ENCODE results near the gene ZNF524.

The ZNF524 gene

DNA sequence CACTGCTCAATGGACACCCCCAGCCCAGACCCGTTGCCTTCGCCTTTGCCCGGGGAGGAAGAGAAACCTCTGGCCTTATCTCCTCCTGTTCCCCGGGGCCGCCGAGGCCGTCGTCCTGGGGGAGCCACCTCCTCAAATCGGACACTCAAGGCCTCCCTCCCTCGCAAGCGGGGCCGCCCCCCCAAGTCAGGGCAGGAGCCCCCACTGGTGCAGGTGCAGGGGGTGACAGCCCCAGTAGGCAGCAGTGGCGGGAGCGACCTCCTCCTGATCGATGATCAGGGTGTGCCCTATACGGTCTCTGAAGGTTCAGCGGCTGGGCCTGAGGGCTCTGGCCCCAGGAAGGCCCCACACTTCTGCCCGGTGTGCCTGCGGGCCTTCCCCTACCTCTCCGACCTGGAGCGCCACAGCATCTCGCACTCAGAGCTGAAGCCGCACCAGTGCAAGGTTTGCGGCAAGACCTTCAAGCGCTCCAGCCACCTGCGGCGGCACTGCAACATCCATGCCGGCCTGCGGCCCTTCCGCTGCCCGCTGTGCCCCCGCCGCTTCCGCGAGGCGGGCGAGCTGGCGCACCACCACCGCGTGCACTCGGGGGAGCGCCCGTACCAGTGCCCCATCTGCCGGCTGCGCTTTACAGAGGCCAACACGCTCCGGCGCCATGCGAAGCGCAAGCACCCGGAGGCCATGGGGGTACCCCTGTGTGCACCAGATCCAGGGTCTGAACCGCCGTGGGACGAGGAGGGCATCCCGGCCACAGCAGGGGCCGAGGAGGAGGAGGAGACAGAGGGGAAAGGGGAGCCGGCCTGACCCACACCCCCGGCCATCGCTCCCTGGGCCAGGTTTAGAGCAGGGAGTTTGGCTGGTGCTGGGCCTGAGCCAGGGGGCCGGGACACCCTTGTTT lies 2.3 kb downstream of the ZNF524 start:
- no peak for DNase-seq (ENCODE audit: low spot score)

- DNase-seq (ENCODE audit: low spot score), result no peak
Measured at GRCh38 chr19:55603115-55603514, 3.0 kb downstream of the ZNF524 start.

DNA sequence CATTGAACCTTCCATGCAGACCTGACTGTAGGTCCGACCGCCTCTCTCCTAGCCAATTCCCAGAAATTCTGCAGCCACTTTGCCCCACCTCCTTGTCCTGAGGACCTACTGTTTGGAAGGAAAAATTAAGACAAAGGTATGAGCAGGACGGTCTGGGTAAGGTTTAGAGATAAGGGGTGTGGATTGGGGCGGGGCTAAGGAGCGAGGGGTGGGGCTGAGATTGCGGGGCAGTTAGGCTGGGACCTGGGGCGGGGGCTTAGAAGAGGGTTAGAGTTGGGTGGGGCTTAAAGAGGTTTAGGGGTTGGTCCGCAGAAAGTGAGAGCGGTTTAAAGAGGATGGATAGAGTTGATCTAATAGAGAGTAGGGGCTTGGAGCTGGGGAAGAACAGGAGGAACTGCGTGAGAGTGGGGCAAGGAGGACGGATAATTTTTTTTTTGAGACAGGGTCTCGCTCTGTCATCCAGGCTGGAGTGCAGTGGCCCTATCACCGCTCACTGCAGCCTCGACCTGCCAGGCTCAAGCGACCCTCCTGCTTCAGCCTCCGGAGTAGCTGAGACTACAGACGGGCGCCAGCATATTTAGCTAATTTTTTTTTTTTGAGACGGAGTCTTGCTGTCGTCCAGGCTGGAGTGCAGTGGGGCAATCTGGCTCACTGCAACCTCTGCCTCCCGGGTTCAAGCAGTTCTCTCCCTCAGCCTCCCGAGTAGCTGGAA lies 3.6 kb downstream of the ZNF524 start:
- DNase-seq (ENCODE audit: low spot score), result no peak

DNA sequence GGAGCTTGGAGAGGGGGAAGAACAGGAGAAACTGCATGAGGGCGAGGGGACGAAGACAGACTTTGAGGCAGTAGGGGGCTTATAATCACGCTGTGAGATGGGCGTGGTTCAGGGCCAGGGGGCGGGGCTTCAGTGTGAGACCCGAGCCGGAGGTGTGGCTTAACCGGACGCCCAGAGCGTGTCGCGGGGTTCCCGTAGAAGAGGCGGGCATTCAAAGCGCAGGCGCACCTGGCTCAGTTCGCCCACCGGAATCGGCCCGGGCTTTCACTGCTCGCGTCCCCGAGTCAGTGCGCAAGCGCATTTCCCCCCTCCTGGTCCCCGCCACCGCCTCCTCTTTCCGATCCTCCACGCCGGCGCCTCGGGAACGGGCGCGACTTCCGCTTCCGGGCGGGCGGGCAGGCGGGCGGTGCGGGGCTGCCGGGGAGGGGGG lies 5.1 kb downstream of the ZNF524 start:
- DNase-seq (ENCODE audit: low spot score), result peak; percentile 96

DNA sequence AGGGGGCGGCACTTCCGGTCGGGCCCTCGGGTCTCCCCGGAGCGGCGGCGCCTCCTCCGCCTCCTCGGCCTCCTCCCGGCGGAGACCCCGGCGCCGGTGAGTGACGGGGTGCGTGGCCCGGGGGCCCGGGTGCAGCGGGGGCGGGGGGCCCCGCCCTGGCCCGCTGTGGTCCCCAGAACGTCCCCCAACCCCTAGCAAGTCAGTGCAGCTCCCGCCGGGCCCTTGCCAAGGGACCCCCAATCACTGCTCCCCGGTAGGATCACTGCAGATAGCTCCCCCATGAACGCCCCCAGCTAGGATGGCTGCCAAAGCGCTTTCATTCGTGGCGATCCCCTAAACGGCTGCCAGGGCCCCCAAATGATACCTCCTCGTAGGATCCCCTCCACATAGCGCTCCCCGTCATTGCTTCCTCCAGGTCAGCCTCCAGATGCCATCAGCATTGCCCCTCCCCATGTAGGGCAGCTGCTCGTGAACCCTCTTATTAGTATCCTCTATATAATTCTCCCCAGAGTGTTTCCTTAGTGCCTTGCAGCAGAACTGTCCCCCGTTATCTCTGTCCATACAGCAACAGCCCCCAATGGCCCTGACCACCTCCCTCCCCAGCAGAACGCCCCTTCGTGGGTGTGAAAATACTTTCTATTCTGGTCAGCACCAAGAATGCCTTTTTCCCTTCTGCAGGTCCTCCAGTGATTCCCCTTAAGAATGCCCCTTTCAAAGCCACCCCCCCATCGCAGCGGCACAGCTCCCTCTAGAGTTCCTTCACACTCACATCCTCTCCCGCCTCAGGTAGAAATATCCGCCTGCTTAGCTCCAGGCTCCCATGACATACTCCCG lies 5.8 kb downstream of the ZNF524 start, which contains the start of gene ZNF865:
TSS of gene ZNF865 (plus strand) at position 11 of the 834 bp plus-strand sequence. CDS start 7,972 bp downstream, outside the sequence.
- peak; percentile 84 for DNase-seq (ENCODE audit: low spot score)

DNA sequence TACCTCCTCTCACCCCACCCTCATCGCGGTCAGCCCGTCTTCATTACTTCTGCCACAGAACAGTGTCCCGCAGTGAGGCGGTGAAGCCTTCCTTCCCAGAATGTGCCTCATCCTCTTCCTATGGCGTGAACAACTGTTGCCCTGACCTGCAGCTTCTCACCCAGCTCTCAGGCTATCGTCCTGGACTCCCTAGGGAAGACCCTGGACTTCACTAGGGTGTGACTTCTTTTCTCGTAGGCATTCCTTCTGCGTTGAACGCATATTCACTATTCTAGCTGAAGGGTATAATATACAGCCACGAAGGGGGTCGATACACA lies 6.3 kb downstream of the ZNF524 start:
- no peak for DNase-seq (ENCODE audit: low spot score)

GRCh38 chr19:55606817-55607216 lies 6.7 kb downstream of the ZNF524 start:
- no peak for DNase-seq (ENCODE audit: low spot score)

GRCh38 chr19:55609326-55609725 lies 9.2 kb downstream of the ZNF524 start:
- DNase-seq (ENCODE audit: low spot score), result no peak

DNA sequence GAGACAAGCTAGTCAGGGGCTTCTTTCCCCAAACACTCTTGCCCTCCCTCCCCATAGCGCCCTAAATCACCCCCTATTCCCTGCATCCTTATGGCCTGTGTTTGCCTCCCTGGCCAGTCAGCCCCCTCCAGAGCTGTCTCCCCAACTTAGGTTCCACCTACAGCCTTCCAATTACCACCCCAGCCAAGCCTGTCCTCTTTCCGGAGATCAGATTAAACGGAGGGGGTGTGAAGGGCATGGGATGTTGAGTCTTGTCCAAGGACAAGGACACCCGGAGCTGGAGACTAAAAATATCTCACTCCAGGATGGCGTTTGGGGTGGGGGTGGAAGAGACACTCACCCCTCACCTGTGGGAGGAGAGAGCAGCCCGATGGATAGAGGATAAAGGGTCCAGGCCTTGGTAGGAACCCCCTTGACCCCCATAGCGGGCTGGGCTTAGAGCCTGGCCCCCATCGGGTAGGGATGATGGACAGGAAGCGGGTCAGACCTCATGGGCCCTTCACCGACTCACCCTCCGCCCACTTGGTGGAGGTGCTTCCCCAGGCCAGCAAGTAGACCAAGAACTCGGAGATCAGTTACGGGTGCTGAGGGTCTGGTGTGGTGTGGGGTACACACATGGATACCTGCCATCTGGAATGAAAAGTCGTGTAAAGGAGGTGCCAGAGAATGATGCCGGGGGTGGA lies 11.4 kb downstream of the ZNF524 start:
- no peak for DNase-seq (ENCODE audit: low spot score)

DNA sequence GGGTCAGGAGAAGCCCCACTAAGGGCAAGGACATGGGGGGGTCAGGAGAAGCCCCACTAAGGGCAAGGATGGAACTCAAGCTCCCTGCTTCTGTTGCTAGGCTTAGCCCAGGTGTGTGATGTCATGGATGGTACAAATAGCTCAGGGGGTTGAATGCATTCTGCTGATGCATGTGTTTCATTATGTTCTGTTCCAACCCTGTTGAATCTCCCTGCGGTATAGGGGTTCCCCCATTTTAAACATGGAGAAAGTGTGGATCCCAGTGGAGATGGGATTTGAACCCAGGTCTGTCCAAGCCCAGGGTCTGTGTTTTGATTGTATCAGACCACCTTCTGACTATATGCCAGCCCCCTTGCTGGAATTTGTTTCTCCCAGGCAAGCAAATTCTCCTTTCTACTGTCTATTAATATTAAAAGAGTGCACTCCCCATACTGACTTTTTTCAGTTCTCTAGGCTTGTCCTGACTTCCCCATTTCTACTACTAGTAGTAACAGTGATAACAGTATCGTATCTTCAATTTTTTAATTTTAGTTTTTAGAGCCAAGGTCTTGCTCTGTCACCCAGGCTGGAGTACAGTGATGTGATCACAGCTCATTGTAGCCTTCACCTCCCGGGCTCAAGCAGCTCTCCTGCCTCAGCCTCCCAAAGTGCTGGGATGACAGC lies 12.0 kb downstream of the ZNF524 start:
- DNase-seq (ENCODE audit: low spot score), result no peak

DNA sequence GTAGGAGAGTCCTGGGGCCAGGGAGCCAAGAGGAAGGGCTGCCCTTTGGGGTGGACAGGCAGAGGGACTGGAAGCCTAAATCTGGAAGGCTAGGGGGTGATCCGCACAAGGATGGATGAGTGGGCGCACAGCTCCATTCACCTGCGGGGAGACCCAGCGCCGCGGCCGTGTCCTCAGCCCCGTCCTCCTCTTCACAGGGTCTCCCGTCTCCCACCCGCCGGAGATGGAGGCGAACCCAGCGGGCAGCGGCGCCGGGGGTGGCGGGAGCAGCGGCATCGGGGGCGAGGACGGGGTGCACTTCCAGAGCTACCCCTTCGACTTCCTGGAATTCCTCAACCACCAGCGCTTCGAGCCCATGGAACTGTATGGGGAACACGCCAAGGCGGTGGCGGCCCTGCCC lies 13.3 kb downstream of the ZNF524 start:
- no peak for DNase-seq (ENCODE audit: low spot score)

- no peak for DNase-seq (ENCODE audit: low spot score)
Measured at GRCh38 chr19:55613930-55614710, 14.0 kb downstream of the ZNF524 start.

- DNase-seq (ENCODE audit: low spot score), result no peak
Measured at GRCh38 chr19:55614711-55615542, 14.8 kb downstream of the ZNF524 start.

DNA sequence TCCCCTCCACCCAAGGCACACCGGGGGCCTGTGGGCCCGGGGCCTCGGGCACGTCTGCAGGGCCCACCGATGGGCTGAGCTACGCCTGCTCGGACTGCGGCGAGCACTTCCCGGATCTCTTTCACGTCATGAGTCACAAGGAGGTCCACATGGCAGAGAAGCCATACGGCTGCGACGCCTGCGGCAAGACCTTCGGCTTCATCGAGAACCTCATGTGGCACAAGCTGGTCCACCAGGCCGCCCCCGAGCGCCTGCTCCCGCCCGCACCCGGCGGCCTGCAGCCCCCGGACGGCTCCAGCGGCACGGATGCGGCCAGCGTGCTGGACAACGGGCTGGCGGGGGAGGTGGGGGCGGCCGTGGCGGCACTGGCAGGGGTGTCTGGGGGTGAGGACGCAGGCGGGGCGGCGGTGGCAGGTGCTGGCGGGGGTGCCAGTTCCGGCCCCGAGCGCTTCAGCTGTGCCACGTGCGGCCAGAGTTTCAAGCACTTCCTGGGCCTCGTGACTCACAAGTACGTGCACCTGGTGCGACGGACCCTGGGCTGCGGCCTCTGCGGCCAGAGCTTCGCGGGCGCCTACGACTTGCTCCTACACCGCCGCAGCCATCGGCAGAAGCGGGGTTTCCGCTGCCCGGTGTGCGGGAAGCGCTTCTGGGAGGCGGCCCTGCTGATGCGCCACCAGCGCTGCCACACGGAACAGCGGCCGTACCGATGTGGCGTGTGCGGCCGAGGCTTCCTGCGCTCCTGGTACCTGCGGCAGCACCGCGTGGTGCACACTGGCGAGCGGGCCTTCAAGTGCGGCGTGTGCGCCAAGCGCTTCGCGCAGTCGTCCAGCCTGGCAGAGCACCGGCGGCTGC lies 15.7 kb downstream of the ZNF524 start:
- DNase-seq (ENCODE audit: low spot score), result no peak

GRCh38 chr19:55616395-55616875 lies 16.3 kb downstream of the ZNF524 start:
- DNase-seq (ENCODE audit: low spot score), result no peak

- DNase-seq (ENCODE audit: low spot score), result no peak
Measured at GRCh38 chr19:55617426-55617825, 17.3 kb downstream of the ZNF524 start.

DNA sequence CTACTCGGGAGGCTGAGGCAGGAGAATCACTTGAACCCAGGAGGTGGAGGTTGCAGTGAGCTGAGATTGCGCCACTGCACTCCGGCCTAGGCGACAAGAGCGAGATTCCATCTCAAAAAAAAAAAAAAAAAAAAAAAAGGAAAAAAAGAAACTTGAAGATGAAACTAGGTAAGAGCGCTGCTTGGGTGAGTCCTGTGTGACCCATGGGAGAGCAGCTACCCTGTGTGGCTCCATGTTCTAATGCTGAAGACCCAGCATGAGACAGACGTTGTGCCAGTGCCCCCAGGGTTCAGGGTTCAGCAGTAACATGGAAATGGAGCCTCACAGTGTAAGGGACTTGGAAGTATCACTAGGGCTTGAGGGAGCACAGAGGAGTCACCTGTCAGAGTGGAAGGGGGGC lies 18.3 kb downstream of the ZNF524 start:
- DNase-seq (ENCODE audit: low spot score), result no peak

DNA sequence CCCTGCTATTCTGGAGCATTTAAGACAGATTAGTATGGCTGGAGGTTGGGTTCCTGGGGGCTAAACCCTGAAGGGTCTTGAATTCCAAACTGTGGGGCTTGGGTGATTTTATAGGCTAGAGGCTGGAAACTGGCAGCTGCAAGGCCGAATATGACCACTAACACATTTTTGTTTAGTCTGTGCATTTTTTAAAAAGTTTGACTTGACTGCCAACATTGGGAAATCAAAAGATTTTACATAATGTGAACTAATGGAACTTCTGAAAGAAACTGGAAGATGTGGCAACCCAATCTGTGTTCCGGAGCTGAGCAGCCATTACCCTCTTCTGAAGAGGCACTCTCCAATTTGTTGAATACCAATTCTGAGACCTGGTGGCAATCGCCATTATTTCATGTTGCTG lies 19.2 kb downstream of the ZNF524 start:
- no peak for DNase-seq (ENCODE audit: low spot score)

Data from D341Med (cell line).